OCI-LY1 (cell line): ENCODE measurements around the gene TRIP6.
A peak's percentile ranks its signal among the peaks of the same experiment; 100 is the strongest.

Source experiments
- H2AFZ ChIP-seq: fragments of 200-600 bp; sonication (generic), shearing (Covaris generic); 2 replicates; pipeline ENCODE4 v1.6.0; 2014; ENCODE audit warnings: antibody characterized with exemption, mild to moderate bottlenecking, low read length
- H3F3A ChIP-seq: fragments of 200-600 bp; sonication (generic), shearing (Covaris generic); 2 replicates; pipeline ENCODE4 v1.6.0; 2014; ENCODE audit warnings: mild to moderate bottlenecking, antibody characterized with exemption, low read length, moderate library complexity; ENCODE audit not compliant: insufficient read depth
- H3K27ac ChIP-seq: fragments of 200-600 bp; sonication (generic); 2 replicates; pipeline ENCODE4 v1.5.1; 2014; ENCODE audit warnings: low read length, mixed run types, mild to moderate bottlenecking, low read depth; ENCODE audit not compliant: poor library complexity, severe bottlenecking
- H3K27me3 ChIP-seq: fragments of 200-600 bp; sonication (generic); 2 replicates; pipeline ENCODE4 v1.6.0; 2014; ENCODE audit warnings: antibody characterized with exemption, mild to moderate bottlenecking, low read length, moderate library complexity; ENCODE audit not compliant: insufficient read depth
- H3K36me3 ChIP-seq: fragments of 200-600 bp; sonication (generic); 2 replicates; pipeline ENCODE4 v1.6.1; 2014; ENCODE audit warnings: mild to moderate bottlenecking, antibody characterized with exemption, low read length, moderate library complexity, mixed read lengths; ENCODE audit not compliant: insufficient read depth
- H3K4me1 ChIP-seq: fragments of 200-600 bp; sonication (generic); 2 replicates; pipeline ENCODE4 v1.5.1; 2014; ENCODE audit warnings: mild to moderate bottlenecking, low read length, moderate library complexity; ENCODE audit not compliant: insufficient read depth, severe bottlenecking
- H3K4me2 ChIP-seq: fragments of 200-600 bp; sonication (generic), shearing (Covaris generic); 2 replicates; pipeline ENCODE4 v1.6.1; 2014; ENCODE audit warnings: low read length
- H3K4me3 ChIP-seq: fragments of 200-600 bp; sonication (generic); 2 replicates; pipeline ENCODE4 v1.5.1; 2014; ENCODE audit warnings: low read length, low read depth, mild to moderate bottlenecking, mixed read lengths; ENCODE audit not compliant: poor library complexity, severe bottlenecking
- H3K79me2 ChIP-seq: fragments of 200-600 bp; shearing (Covaris generic); 2 replicates; pipeline ENCODE4 v1.6.1; 2016; ENCODE audit warnings: mixed run types, low read length, mixed read lengths; ENCODE audit not compliant: insufficient read depth
- H3K9ac ChIP-seq: fragments of 200-600 bp; sonication (generic), shearing (Covaris generic); 2 replicates; pipeline ENCODE4 v1.6.1; 2014; ENCODE audit warnings: mild to moderate bottlenecking, low read length, mixed read lengths
- H3K9me2 ChIP-seq: fragments of 200-600 bp; sonication (generic), shearing (Covaris generic); 2 replicates; pipeline ENCODE4 v1.6.1; 2014; ENCODE audit warnings: low read depth, mild to moderate bottlenecking, low read length, mixed read lengths
- H3K9me3 ChIP-seq: fragments of 200-600 bp; shearing (Covaris generic); 2 replicates; pipeline ENCODE4 v1.6.1; 2014; ENCODE audit warnings: low read length, mixed read lengths
- H4K20me1 ChIP-seq: fragments of 200-600 bp; sonication (generic), shearing (Covaris generic); 2 replicates; pipeline ENCODE4 v1.6.0; 2016; ENCODE audit warnings: mild to moderate bottlenecking, low read length; ENCODE audit not compliant: insufficient read depth
- CTCF ChIP-seq: fragments of 200-600 bp; sonication (generic), shearing (Covaris generic); IDR thresholded peaks from 2 replicates; pipeline ENCODE4 v1.5.1; 2017; ENCODE audit warnings: mild to moderate bottlenecking, antibody characterized with exemption, low read length, moderate library complexity, mixed read lengths
- EZH2 ChIP-seq: fragments of 200-600 bp; sonication (generic), shearing (Covaris generic); IDR thresholded peaks from 2 replicates; pipeline ENCODE4 v1.8.0; 2017; ENCODE audit warnings: borderline replicate concordance, mixed run types, mild to moderate bottlenecking, antibody characterized with exemption, low read length, moderate library complexity, mixed read lengths

The TRIP6 gene

GRCh38 chr7:100866729-100867039, 503 bp upstream of the TRIP6 start:
- peak overlapping the region; percentile 58 for H3K4me2 ChIP-seq
- H3K36me3 ChIP-seq, result peaks cover 11% of the 10 kb centered on the region

GRCh38 chr7:100867776-100868485, 744 bp downstream of the TRIP6 start:
- no peaks in the 10 kb centered on the region for H3K9me3 ChIP-seq
- H3K27ac ChIP-seq, result peak overlapping the region; percentile 6
- no peaks in the 10 kb centered on the region for H3F3A ChIP-seq
- no peaks in the 10 kb centered on the region for H3K9me2 ChIP-seq
- H3K9ac ChIP-seq, result peak overlapping the region; percentile 58
- H3K4me1 ChIP-seq, result peaks cover 27% of the 10 kb centered on the region
- no peaks in the 10 kb centered on the region for H3K79me2 ChIP-seq
- TF ChIP-seq EZH2 (no peak), CTCF (no peak)
- H3K4me3 ChIP-seq, result peak overlapping the region; percentile 49
- H2AFZ ChIP-seq, result no peak overlapping the region
- no peaks in the 10 kb centered on the region for H3K27me3 ChIP-seq
- peaks cover 11% of the 10 kb centered on the region for H3K36me3 ChIP-seq
- no peaks in the 10 kb centered on the region for H4K20me1 ChIP-seq
- H3K4me2 ChIP-seq, result peak overlapping the region; percentile 58

More at GRCh38 chr7:100866729-100867039, 503 bp upstream of the TRIP6 start:
- no peak overlapping the region for H3K27ac ChIP-seq
- peak overlapping the region; percentile 58 for H3K9ac ChIP-seq
- H3K27me3 ChIP-seq, result no peaks in the 10 kb centered on the region
- H3K9me2 ChIP-seq, result no peaks in the 10 kb centered on the region
- H3K4me3 ChIP-seq, result peak overlapping the region; percentile 49
- TF ChIP-seq EZH2 (no peak), CTCF (no peak)
- H4K20me1 ChIP-seq, result no peaks in the 10 kb centered on the region
- no peaks in the 10 kb centered on the region for H3K9me3 ChIP-seq
- no peak overlapping the region for H2AFZ ChIP-seq
- no peaks in the 10 kb centered on the region for H3K79me2 ChIP-seq
- no peaks in the 10 kb centered on the region for H3F3A ChIP-seq
- peaks cover 27% of the 10 kb centered on the region for H3K4me1 ChIP-seq

- Histone ChIP-seq H3K9me2 (no peaks in the 10 kb centered on the region), H3K27ac (peak overlapping the region; percentile 77), H3K27me3 (no peaks in the 10 kb centered on the region), H3K4me2 (peak overlapping the region; percentile 64), H4K20me1 (peaks cover 2% of the 10 kb centered on the region; the same call in 1 of the 2 replicates), H3F3A (no peaks in the 10 kb centered on the region), H3K36me3 (peaks cover 26% of the 10 kb centered on the region), H3K4me1 (peaks cover 40% of the 10 kb centered on the region), H3K9me3 (no peaks in the 10 kb centered on the region), H3K4me3 (peak overlapping the region; percentile 82), H3K9ac (peak overlapping the region; percentile 91), H2AFZ (no peak overlapping the region), H3K79me2 (peaks cover 37% of the 10 kb centered on the region)
- TF ChIP-seq EZH2, result no peak
- no peak for TF ChIP-seq CTCF
Measured at GRCh38 chr7:100873599-100874299, 6.6 kb downstream of the TRIP6 start.
